Ovary (tissue), 3 donors: ENCODE data around the gene PTCH2.

Source experiments
- EP300 ChIP-seq: sonication (generic); formaldehyde crosslinking; IDR thresholded peaks from one replicate; pipeline ENCODE4 v1.6.1; 2017; ENCODE audit warnings: antibody characterized with exemption
- POLR2A ChIP-seq: fragments of 450-650 bp; IDR thresholded peaks from one replicate; pipeline ENCODE4 v1.6.1; 2017; ENCODE audit warnings: antibody characterized with exemption, mild to moderate bottlenecking, moderate library complexity
- TF ChIP-seq, protein P1 (sequence below), 3 donors: fragments of 450-650 bp in 2 of 3; fragments of 200-600 bp in 1 of 3; IDR thresholded peaks; one replicate each; pipeline versions ENCODE4 v1.5.1 to v1.8.0; 2016 to 2022; ENCODE audit warnings: antibody characterized with exemption in 3 of 3, mild to moderate bottlenecking in 1 of 3
- donor health status: DM: no; HTN: no; CAD: no.

DNA sequence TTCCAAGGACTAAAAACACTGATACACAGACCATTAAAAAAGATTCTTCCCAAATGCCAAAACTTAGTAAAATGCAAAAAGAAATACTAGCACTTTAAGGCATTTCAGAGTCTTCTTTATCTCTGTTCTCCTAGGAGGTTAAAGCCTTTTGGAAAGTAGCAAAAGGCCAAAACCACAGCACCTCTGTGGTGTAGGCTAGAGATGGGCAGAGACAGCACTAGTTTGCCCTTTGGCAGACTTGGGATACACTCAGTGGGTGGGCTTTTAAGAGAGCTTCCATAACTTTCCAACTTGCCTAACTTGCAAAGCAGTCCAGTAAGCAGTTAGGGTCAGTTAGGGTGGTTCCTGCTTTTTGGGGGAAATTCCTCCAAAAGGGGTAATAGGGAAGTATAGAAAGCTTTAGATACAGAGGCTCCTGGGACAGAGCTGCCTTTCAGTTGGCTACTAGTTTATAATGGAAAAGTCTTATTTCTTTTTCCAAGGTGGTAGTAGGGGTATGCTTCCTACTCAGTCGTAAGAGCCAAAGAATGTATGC, 17.9 kb upstream of the PTCH2 start:
- TF ChIP-seq POLR2A (no peak), EP300 (no peak)
- TF ChIP-seq, protein P1, sequence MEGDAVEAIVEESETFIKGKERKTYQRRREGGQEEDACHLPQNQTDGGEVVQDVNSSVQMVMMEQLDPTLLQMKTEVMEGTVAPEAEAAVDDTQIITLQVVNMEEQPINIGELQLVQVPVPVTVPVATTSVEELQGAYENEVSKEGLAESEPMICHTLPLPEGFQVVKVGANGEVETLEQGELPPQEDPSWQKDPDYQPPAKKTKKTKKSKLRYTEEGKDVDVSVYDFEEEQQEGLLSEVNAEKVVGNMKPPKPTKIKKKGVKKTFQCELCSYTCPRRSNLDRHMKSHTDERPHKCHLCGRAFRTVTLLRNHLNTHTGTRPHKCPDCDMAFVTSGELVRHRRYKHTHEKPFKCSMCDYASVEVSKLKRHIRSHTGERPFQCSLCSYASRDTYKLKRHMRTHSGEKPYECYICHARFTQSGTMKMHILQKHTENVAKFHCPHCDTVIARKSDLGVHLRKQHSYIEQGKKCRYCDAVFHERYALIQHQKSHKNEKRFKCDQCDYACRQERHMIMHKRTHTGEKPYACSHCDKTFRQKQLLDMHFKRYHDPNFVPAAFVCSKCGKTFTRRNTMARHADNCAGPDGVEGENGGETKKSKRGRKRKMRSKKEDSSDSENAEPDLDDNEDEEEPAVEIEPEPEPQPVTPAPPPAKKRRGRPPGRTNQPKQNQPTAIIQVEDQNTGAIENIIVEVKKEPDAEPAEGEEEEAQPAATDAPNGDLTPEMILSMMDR (IDR thresholded peaks at IDR 0.05) = no peak
